PFSK-1 (cell line): ENCODE measurements around the gene SPTB.

Experiments
- FOXP2 ChIP-seq: optimal IDR thresholded peaks from 2 replicates; pipeline ENCODE3; 2011; ENCODE audit warnings: borderline replicate concordance, control low read depth, inconsistent platforms; ENCODE audit not compliant: insufficient read depth; ENCODE audit errors: extremely low read length, extremely low read depth
- POLR2AphosphoS5 ChIP-seq: IDR thresholded peaks from 2 replicates; pipeline ENCODE4 v1.6.1; 2012; ENCODE audit warnings: low read depth, mild to moderate bottlenecking, control low read depth, low read length, moderate library complexity
- SIN3A ChIP-seq: IDR thresholded peaks from 2 replicates; pipeline ENCODE4 v1.6.1; 2012; ENCODE audit warnings: mild to moderate bottlenecking, low read length, moderate library complexity, borderline replicate concordance; ENCODE audit not compliant: insufficient read depth
- TAF1 ChIP-seq: IDR thresholded peaks from 2 replicates; pipeline ENCODE4 v1.6.1; 2012; ENCODE audit warnings: low read length, control low read depth, borderline replicate concordance; ENCODE audit not compliant: insufficient read depth
- TF ChIP-seq, protein P1 (sequence below), 2 experiments: IDR thresholded peaks; 2 replicates each; pipeline versions ENCODE4 v1.6.1 to v1.8.0; 2011 to 2012; ENCODE audit warnings: low read depth in 2 of 2, low read length in 2 of 2, control low read depth in 1 of 2, inconsistent platforms in 1 of 2, mild to moderate bottlenecking in 1 of 2, moderate library complexity in 1 of 2; ENCODE audit not compliant: insufficient read depth in 1 of 2

The SPTB gene

DNA sequence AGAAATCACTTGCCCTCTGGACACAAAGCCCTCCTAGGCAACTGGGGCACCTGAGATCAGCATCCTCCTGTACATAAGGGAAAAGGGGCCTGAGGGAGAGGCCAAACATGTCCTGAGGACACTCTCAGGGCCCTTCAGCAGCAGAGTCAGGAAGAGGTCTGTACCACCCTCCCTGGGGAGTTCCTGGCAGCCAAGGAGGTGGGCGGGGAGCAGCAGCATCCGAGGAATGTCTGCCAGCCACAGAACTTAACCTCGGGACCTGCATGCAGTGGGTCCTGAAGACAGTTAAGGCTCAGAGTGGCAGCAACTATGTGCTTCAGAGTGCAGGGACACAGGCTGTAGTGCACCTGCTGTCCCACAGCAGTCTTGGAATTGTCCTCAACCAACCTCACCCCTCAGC, 62.1 kb downstream of the SPTB start:
- TF ChIP-seq POLR2AphosphoS5, result no peak

DNA sequence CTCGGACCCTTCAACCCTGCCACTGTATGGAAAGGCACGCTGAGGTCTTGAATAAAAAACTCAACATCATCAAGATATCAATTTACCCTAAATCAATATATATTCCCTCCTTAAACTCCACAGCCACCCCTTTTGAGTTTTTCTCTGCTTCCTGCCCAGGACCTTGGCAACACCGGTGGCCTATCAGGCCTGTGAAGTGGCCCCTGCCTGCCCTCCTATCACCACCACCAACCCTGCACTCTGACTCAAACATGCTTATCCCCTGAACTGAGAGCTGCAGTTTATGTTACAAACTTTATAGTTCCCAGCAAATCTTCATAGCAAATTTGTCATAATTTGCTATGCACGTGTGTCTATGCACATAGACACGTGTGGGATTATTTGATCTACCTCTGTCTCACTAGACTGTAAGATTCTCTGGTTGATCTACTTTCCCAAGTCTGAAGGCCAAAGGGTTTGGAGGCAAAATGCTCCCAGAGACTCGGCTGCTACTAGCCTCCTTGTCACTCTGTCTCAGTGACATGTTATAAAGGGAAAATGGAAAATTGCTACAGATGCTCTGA, 63.4 kb downstream of the SPTB start:
- TF ChIP-seq TAF1 (no peak), SIN3A (no peak), FOXP2 (no peak), POLR2AphosphoS5 (no peak)
- TF ChIP-seq, protein P1, sequence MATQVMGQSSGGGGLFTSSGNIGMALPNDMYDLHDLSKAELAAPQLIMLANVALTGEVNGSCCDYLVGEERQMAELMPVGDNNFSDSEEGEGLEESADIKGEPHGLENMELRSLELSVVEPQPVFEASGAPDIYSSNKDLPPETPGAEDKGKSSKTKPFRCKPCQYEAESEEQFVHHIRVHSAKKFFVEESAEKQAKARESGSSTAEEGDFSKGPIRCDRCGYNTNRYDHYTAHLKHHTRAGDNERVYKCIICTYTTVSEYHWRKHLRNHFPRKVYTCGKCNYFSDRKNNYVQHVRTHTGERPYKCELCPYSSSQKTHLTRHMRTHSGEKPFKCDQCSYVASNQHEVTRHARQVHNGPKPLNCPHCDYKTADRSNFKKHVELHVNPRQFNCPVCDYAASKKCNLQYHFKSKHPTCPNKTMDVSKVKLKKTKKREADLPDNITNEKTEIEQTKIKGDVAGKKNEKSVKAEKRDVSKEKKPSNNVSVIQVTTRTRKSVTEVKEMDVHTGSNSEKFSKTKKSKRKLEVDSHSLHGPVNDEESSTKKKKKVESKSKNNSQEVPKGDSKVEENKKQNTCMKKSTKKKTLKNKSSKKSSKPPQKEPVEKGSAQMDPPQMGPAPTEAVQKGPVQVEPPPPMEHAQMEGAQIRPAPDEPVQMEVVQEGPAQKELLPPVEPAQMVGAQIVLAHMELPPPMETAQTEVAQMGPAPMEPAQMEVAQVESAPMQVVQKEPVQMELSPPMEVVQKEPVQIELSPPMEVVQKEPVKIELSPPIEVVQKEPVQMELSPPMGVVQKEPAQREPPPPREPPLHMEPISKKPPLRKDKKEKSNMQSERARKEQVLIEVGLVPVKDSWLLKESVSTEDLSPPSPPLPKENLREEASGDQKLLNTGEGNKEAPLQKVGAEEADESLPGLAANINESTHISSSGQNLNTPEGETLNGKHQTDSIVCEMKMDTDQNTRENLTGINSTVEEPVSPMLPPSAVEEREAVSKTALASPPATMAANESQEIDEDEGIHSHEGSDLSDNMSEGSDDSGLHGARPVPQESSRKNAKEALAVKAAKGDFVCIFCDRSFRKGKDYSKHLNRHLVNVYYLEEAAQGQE (IDR thresholded peaks at IDR 0.05; ENCODE audit: insufficient read depth in 1 of 2, low read depth in 2 of 2, low read length in 2 of 2), result no peak

DNA sequence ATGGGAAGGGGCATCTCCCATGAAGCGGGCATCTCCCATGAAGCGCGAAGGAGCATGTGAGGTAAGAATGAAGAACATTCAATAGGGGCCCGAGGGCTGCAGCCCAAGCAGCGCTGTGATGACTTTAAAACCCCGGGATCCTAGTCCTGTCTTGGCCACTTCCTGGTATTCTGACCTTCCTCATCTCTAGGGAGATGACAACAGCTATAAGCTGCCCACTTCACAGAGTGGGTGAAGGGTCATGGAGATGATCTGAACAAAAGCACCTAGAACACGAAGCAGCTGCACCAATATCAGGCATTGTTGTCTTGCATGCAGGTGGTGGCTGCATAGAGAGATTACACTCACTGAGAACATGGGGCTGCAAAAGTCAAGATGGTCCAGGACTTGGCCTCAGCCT, 64.5 kb downstream of the SPTB start:
- TF ChIP-seq, protein P1 (IDR thresholded peaks at IDR 0.05; ENCODE audit: insufficient read depth in 1 of 2, low read depth in 2 of 2, low read length in 2 of 2), result no peak
- TF ChIP-seq SIN3A (no peak), POLR2AphosphoS5 (no peak)

DNA sequence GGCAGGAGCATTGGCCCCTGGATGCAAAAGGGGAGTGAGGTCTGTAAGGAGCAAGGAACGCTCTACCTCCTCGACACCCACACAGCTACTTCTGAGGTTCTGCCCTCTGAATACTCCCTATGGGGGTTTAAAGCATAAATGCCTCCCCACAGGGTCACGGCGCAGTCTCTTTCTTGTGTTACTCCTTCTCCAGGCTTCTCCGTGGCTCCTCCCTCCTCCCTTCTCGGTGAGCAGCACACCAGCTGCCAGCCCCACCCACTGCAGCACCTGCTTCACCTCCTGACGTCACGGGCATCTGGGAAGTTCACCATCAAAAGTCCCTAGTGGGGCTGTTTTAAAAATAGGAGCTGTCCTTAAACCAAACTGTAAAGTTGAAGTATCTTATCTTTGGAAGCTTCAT, 67.3 kb downstream of the SPTB start:
- TF ChIP-seq POLR2AphosphoS5 (no peak), FOXP2 (no peak), SIN3A (no peak), TAF1 (no peak)
- TF ChIP-seq, protein P1 (IDR thresholded peaks at IDR 0.05; ENCODE audit: insufficient read depth in 1 of 2, low read depth in 2 of 2, low read length in 2 of 2), result no peak

DNA sequence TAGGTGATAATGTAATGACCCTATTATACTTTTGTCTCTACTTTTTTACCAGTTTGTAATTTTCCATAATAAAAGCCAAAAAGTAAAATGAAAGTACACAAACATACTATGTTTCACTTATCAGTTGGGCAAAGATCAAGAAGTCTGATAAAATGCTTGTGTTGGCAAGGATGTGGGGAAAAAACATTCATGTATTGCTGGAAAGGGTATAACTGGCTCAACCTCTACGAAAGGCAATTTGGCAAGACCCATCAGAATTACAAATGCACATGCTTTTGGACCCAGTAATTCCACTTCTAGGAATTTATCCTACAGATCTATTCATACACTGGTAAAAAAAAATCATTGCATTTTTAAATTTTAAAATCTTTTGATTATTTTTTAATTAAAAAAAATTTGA, 68.0 kb downstream of the SPTB start:
- TF ChIP-seq POLR2AphosphoS5, result no peak
- TF ChIP-seq FOXP2, result no peak
- TF ChIP-seq, protein P1 (IDR thresholded peaks at IDR 0.05; ENCODE audit: insufficient read depth in 1 of 2, low read depth in 2 of 2, low read length in 2 of 2), result no peak
- no peak for TF ChIP-seq SIN3A
- no peak for TF ChIP-seq TAF1
